Islet of Langerhans (tissue), 1 donor: Measurements from ENCODE around the gene CPHXL2.

Experiments
- FAIRE-seq: peaks from one replicate; lab custom pipeline; 2011; peaks lifted over from hg19 to GRCh38; lab: Jason Lieb, UNC

The CPHXL2 gene

GRCh38 chr16:75676909-75677308 is at the start of gene CPHXL2:
Gene CPHXL2 (minus strand): TSS chr16:75677009. CDS start chr16:75676999, 10 bp downstream.
- FAIRE-seq = no peak

- FAIRE-seq = no peak
Measured at GRCh38 chr16:75726390-75726789, 49.6 kb upstream of the CPHXL2 start, which contains the start of gene CPHXL. Gene CPHXL (minus strand): TSS chr16:75726490. CDS start chr16:75726442, 48 bp downstream.

- FAIRE-seq = no peak
Measured at GRCh38 chr16:75718452-75718851, 41.6 kb upstream of the CPHXL2 start.

- no peak for FAIRE-seq
Measured at GRCh38 chr16:75714661-75715060, 37.9 kb upstream of the CPHXL2 start.

GRCh38 chr16:75710344-75710743 is 33.5 kb upstream of the CPHXL2 start:
- FAIRE-seq = no peak

- no peak for FAIRE-seq
Measured at GRCh38 chr16:75703306-75703705, 26.5 kb upstream of the CPHXL2 start.

- no peak for FAIRE-seq
Measured at GRCh38 chr16:75702242-75702641, 25.4 kb upstream of the CPHXL2 start.

GRCh38 chr16:75701361-75701760 is 24.6 kb upstream of the CPHXL2 start, which contains the start of gene DUXB:
Gene DUXB (minus strand): TSS chr16:75701461. CDS start chr16:75701418, 43 bp downstream.
- no peak for FAIRE-seq

- no peak for FAIRE-seq
Measured at GRCh38 chr16:75697571-75697970, 20.8 kb upstream of the CPHXL2 start.

GRCh38 chr16:75695708-75696107 is 18.9 kb upstream of the CPHXL2 start:
- FAIRE-seq = no peak

GRCh38 chr16:75687361-75687760 is 10.6 kb upstream of the CPHXL2 start:
- no peak for FAIRE-seq

- FAIRE-seq = no peak
Measured at GRCh38 chr16:75682308-75682707, 5.5 kb upstream of the CPHXL2 start.

- no peak for FAIRE-seq
Measured at GRCh38 chr16:75679366-75679765, 2.6 kb upstream of the CPHXL2 start.

GRCh38 chr16:75667503-75667902 is 9.3 kb downstream of the CPHXL2 start:
- no peak for FAIRE-seq

- FAIRE-seq = no peak
Measured at GRCh38 chr16:75660726-75661302, 16.0 kb downstream of the CPHXL2 start.

- no peak for FAIRE-seq
Measured at GRCh38 chr16:75660321-75660720, 16.5 kb downstream of the CPHXL2 start.

- FAIRE-seq = no peak
Measured at GRCh38 chr16:75658175-75658574, 18.6 kb downstream of the CPHXL2 start.

- no peak for FAIRE-seq
Measured at GRCh38 chr16:75653922-75654321, 22.9 kb downstream of the CPHXL2 start.

- FAIRE-seq = no peak
Measured at GRCh38 chr16:75648265-75649076, 28.3 kb downstream of the CPHXL2 start.

- no peak for FAIRE-seq
Measured at GRCh38 chr16:75647492-75648264, 29.1 kb downstream of the CPHXL2 start, which contains the start of the genes KARS1 and TERF2IP. Gene KARS1 (minus strand): TSS chr16:75647665. CDS start chr16:75647639, 26 bp downstream. Gene TERF2IP (plus strand): TSS chr16:75647773. CDS start chr16:75647883, 110 bp downstream.

- no peak for FAIRE-seq
Measured at GRCh38 chr16:75647112-75647491, 29.7 kb downstream of the CPHXL2 start.

GRCh38 chr16:75644240-75645012 is 32.4 kb downstream of the CPHXL2 start:
- no peak for FAIRE-seq
